ENCODE results near the gene SPATA16. TPM values are rescaled to one million over a fixed set of nuclear protein-coding genes. Genes with fewer than 3 reads are reported as not detected.

Gene SPATA16
- total and polyA plus RNA-seq, 2 donors (not counting 1 experiment from before 2014, with no cell fraction given), result not detected

- intact Hi-C loops (cut with micrococcal nuclease), result no loop called here
- DNase-seq, result no peak
- H3K27ac ChIP-seq (ENCODE audit: low read length in 2 of 2), result no peak overlapping the region
These were observed 286.0 kb downstream of the SPATA16 start for GRCh38 chr3:172855037-172855436.

More at GRCh38 chr3:172855037-172855436, 286.0 kb downstream of the SPATA16 start:
- H3K4me3 Mint-ChIP-seq, result no peak overlapping the region
- Histone ChIP-seq H4K20me1 (ENCODE audit: control insufficient read depth, insufficient read depth, low read length, poor library complexity, severe bottlenecking) (no peaks in the 10 kb centered on the region), H3K4me3 (ENCODE audit: control extremely low read depth in 1 of 5, extremely low read depth in 1 of 5, insufficient read depth in 1 of 5, low read depth in 2 of 5, low read length in 4 of 5) (no peak overlapping the region), H2AFZ (ENCODE audit: insufficient read depth, low read depth, low read length, poor library complexity, severe bottlenecking) (no peak overlapping the region), H3K79me2 (ENCODE audit: control insufficient read depth, insufficient read depth, low read length) (no peaks in the 10 kb centered on the region), H3K9me3 (ENCODE audit: control extremely low read depth in 1 of 3, control insufficient read depth in 2 of 3, insufficient read depth in 1 of 3, low read length in 2 of 3) (no peaks in the 10 kb centered on the region), H3K4me1 (ENCODE audit: control insufficient read depth in 2 of 2, insufficient read depth in 2 of 2, low read length in 2 of 2) (no peaks in the 10 kb centered on the region), H3K4me2 (replicated peaks; ENCODE audit: low read depth, low read length, poor library complexity, severe bottlenecking) (no peak overlapping the region), H3K9ac (ENCODE audit: low read length) (no peak overlapping the region), H3K27me3 (replicated peaks in 1 of 4; ENCODE audit: control extremely low read depth in 1 of 4, control insufficient read depth in 3 of 4, insufficient read depth in 4 of 4, low read length in 3 of 4) (no peaks in the 10 kb centered on the region), H3K36me3 (replicated peaks in 1 of 2; ENCODE audit: control extremely low read depth in 1 of 2, control insufficient read depth in 1 of 2, extremely low read depth in 1 of 2, insufficient read depth in 2 of 2, low read length in 1 of 2) (no peaks in the 10 kb centered on the region)
- ChIA-PET CTCF (no interaction called here), POLR2A (no interaction called here)
- no peaks in the 10 kb centered on the region for H3K9me3 Mint-ChIP-seq (ENCODE audit: insufficient read depth)
- no peak for ATAC-seq (ENCODE audit: low read depth)
- H3K4me1 Mint-ChIP-seq, result no peaks in the 10 kb centered on the region
- no peaks in the 10 kb centered on the region for H3K27me3 Mint-ChIP-seq
- no peak overlapping the region for H3K27ac Mint-ChIP-seq
- TF ChIP-seq CTCF (IDR thresholded peaks at IDR 0.05) (no peak), EZH2 (IDR thresholded peaks at IDR 0.05; ENCODE audit: borderline replicate concordance, insufficient read depth, low read depth, low read length, poor library complexity, severe bottlenecking) (no peak)

Measured in B cell (primary cell).